Natural killer cell (primary cell): ENCODE results near the gene DMAC2L. TPM values are rescaled to one million over a fixed set of nuclear protein-coding genes. Genes with fewer than 3 reads are reported as not detected.

Experiments used
- ATAC-seq, 3 donors: fragments of 150-1000 bp in 2 of 3; fragments of 200-7000 bp in 1 of 3; cut with Tn5 transposase; 1 replicate in 1 of 3; 2 replicates in 2 of 3; pipeline ENCODE4 v1.10.0; 2021; ENCODE audit warnings: mild to moderate bottlenecking in 2 of 3, moderate library complexity in 2 of 3
- DNase-seq, 2 donors: peaks; one replicate each; pipeline versions ENCODE4 v3.0.0 to v3.0.0-alpha.2; 2013 to 2021; ENCODE audit warnings: mixed read lengths in 1 of 2
- H3K27ac ChIP-seq: one replicate; pipeline ENCODE4 v1.5.1; 2013; ENCODE audit warnings: mild to moderate bottlenecking, low read length
- H3K27me3 ChIP-seq: one replicate; pipeline ENCODE4 v1.6.1; 2013; ENCODE audit warnings: low read length; ENCODE audit not compliant: control insufficient read depth, insufficient read depth
- H3K36me3 ChIP-seq: one replicate; pipeline ENCODE4 v1.6.1; 2013; ENCODE audit warnings: low read length; ENCODE audit not compliant: control insufficient read depth, insufficient read depth
- H3K4me1 ChIP-seq: one replicate; pipeline ENCODE4 v1.6.1; 2013; ENCODE audit warnings: low read length; ENCODE audit not compliant: control insufficient read depth, insufficient read depth
- H3K4me3 ChIP-seq: one replicate; pipeline ENCODE4 v1.5.1; 2013; ENCODE audit warnings: low read length
- H3K9me3 ChIP-seq: one replicate; pipeline ENCODE4 v1.6.1; 2013; ENCODE audit warnings: low read length; ENCODE audit not compliant: control insufficient read depth, insufficient read depth
- H3K27ac Mint-ChIP-seq, 2 donors: one replicate each; pipeline ENCODE4 v1.8.0; 2022; ENCODE audit warnings: mild to moderate bottlenecking in 2 of 2, mixed read lengths in 2 of 2, moderate library complexity in 1 of 2
- H3K27me3 Mint-ChIP-seq, 2 donors: one replicate each; pipeline ENCODE4 v1.8.0; 2022; ENCODE audit warnings: low read depth in 2 of 2, mixed read lengths in 2 of 2
- H3K36me3 Mint-ChIP-seq: one replicate; pipeline ENCODE4 v1.8.0; 2022; ENCODE audit warnings: mixed read lengths
- H3K4me1 Mint-ChIP-seq, 2 donors: one replicate each; pipeline ENCODE4 v1.8.0; 2022; ENCODE audit warnings: mixed read lengths in 2 of 2
- H3K4me3 Mint-ChIP-seq: one replicate; pipeline ENCODE4 v1.8.0; 2022; ENCODE audit warnings: mild to moderate bottlenecking, moderate library complexity, mixed read lengths
- H3K9me3 Mint-ChIP-seq, 2 donors: one replicate each; pipeline ENCODE4 v1.8.0; 2022; ENCODE audit warnings: mixed read lengths in 2 of 2
- WGBS: methylation state at CpG from one replicate; pipeline ENCODE4 v1.1.7; 2013; ENCODE audit warnings: missing lambda C conversion rate; ENCODE audit not compliant: insufficient coverage; 5-methylcytosine and 5-hydroxymethylcytosine counted together
- intact Hi-C: fragments of 100-400 bp; cut with micrococcal nuclease; formaldehyde crosslinking; loops from one replicate; pipeline ENCODE4 v1.14.2; 2022
- total RNA-seq, 4 donors: library from RNA; stranded (reverse); fragments of 120-200 nt in 1 of 4; gene quantifications; one replicate each; pipeline versions ENCODE4 v1.2.3 to v1.2.4, GENCODE V29; 2013 to 2022
- TF ChIP-seq, protein P1 (sequence below): fragments of 200-600 bp; IDR thresholded peaks from one replicate; pipeline ENCODE4 v1.8.0; 2022; ENCODE audit warnings: antibody characterized with exemption

Gene DMAC2L
- total RNA-seq, 3 donors from 2014 or later (not counting 1 experiment from before 2014, with no cell fraction given): 24.7 to 28.7 (median 25.0) TPM

DNA sequence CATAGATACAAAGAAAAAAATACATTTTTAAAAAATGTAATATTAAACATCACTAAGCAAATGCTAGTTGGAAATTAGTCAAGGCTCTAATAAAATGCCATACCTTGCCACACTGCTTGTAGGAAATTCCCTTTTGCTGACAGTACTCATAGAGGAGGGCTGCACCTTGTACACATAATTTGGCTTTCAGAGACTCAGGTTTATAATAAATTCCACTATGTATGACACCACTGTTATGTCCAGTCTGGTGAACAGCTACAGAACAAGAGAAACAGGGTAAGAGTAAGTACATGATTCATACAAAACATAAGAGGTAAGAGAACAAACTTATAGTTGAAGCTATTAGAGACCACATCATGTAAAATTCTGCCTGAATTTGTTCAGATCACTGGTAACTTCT is 10.2 kb upstream of the DMAC2L start:
- Histone ChIP-seq H3K9me3 (no peaks in the 10 kb centered on the region), H3K4me1 (no peaks in the 10 kb centered on the region), H3K36me3 (no peaks in the 10 kb centered on the region), H3K27me3 (no peaks in the 10 kb centered on the region), H3K4me3 (no peak overlapping the region), H3K27ac (no peak overlapping the region)
- Mint-ChIP-seq H3K4me1 (peaks cover 0 to 7% of the 10 kb centered on the region in 2 donors), H3K36me3 (no peaks in the 10 kb centered on the region), H3K9me3 (no peaks in the 10 kb centered on the region), H3K27ac (no peak overlapping the region), H3K4me3 (no peak overlapping the region), H3K27me3 (no peaks in the 10 kb centered on the region)
- no peak for ATAC-seq
- no peak for DNase-seq
- TF ChIP-seq, protein P1, sequence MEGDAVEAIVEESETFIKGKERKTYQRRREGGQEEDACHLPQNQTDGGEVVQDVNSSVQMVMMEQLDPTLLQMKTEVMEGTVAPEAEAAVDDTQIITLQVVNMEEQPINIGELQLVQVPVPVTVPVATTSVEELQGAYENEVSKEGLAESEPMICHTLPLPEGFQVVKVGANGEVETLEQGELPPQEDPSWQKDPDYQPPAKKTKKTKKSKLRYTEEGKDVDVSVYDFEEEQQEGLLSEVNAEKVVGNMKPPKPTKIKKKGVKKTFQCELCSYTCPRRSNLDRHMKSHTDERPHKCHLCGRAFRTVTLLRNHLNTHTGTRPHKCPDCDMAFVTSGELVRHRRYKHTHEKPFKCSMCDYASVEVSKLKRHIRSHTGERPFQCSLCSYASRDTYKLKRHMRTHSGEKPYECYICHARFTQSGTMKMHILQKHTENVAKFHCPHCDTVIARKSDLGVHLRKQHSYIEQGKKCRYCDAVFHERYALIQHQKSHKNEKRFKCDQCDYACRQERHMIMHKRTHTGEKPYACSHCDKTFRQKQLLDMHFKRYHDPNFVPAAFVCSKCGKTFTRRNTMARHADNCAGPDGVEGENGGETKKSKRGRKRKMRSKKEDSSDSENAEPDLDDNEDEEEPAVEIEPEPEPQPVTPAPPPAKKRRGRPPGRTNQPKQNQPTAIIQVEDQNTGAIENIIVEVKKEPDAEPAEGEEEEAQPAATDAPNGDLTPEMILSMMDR: no peak
- intact Hi-C loops: no loop called here

DNA sequence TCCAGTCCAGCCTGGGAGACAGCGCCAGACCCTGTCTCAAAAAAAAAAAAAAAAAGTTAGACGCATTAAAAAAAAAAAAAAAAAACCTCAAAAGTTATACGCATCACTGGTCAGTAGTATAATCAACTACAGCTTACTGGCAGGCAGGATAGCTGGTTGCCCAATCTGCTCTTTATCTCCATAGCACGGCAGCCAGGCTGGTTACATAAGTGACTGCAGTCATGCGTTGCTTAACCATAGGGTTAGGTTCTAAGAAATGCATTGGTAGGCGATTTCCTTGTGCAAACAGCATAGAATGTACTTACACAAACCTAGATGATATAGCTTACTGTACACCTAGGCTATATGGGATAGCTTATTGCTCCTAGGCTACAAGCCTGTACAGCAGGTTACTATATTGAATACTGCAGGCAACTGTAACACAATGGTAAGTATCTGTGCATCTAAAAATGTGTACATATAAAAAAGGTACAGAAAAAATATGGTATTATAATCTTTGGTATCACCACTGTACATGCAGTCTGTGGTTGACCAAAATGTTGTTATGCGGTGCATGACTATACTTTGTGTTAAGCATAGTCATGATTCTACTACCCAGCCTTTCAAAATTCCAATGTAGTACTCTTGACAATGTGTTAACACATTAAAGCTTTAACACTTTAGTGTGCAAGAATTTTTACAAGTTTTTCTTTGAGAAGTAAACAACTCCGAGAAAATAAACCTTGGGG is 8.2 kb upstream of the DMAC2L start:
- H3K27ac ChIP-seq: no peak overlapping the region
- 96% methylated on average over 6 of the region's 8 CpGs for WGBS
- TF ChIP-seq, protein P1: no peak
- no peak overlapping the region for H3K4me3 ChIP-seq
- Mint-ChIP-seq H3K4me3 (no peak overlapping the region), H3K36me3 (no peaks in the 10 kb centered on the region), H3K27me3 (no peaks in the 10 kb centered on the region), H3K4me1 (peaks cover 0 to 3% of the 10 kb centered on the region in 2 donors), H3K9me3 (no peaks in the 10 kb centered on the region), H3K27ac (no peak overlapping the region)
- DNase-seq (no peak), ATAC-seq (peak in 1 of 3 donors; percentile 88)
- H3K4me1 ChIP-seq: no peaks in the 10 kb centered on the region
- no peaks in the 10 kb centered on the region for H3K9me3 ChIP-seq
- intact Hi-C loops: no loop called here
- no peaks in the 10 kb centered on the region for H3K27me3 ChIP-seq
- no peaks in the 10 kb centered on the region for H3K36me3 ChIP-seq

DNA sequence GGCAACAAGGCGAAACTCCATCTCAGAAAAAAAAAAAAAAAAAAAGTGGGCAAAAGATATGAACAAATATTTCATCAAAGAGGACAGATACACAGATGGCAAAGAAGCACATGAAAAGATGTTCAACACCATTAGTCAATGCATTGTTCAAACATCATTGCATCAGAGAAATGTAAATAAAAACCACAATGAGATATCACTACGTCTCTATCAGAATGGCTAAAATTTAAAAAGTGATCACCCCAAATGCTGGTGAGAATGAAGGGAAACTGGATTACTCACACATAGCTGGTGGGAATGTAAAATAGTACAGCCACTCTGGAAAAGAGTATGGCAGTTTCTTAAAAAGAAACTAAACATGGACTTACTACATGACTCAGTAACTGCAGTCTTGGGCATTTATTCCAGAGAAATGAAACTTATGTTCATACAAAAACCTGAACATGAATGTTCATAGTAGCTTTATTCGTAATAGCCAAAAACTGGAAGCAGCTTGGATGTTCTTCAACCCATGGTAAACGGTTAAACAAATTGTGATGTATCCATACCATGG is 3.7 kb upstream of the DMAC2L start:
- TF ChIP-seq, protein P1: no peak
- Histone ChIP-seq H3K4me3 (no peak overlapping the region), H3K9me3 (no peaks in the 10 kb centered on the region), H3K36me3 (no peaks in the 10 kb centered on the region), H3K4me1 (peaks cover 18% of the 10 kb centered on the region), H3K27ac (no peak overlapping the region), H3K27me3 (no peaks in the 10 kb centered on the region)
- intact Hi-C loops: no loop called here
- Mint-ChIP-seq H3K4me3 (no peak overlapping the region), H3K27me3 (no peaks in the 10 kb centered on the region), H3K9me3 (no peaks in the 10 kb centered on the region), H3K27ac (no peak overlapping the region), H3K4me1 (peaks cover 17 to 23% of the 10 kb centered on the region in 2 donors), H3K36me3 (no peaks in the 10 kb centered on the region)
- DNase-seq (no peak), ATAC-seq (no peak)
- WGBS: 92% methylated on average over 3 of the region's 4 CpGs
